ENCODE data around the gene UGP2.

The UGP2 gene

GRCh38 chr2:63853527-63854310, 12.0 kb downstream of the UGP2 start:
- H3K4me3 ChIP-seq (ENCODE audit: low read depth, low read length), result no peak overlapping the region
- peak; percentile 23 for DNase-seq (ENCODE audit: low read depth)
- TF ChIP-seq MYC (IDR thresholded peaks at IDR 0.05; ENCODE audit: low read depth, low read length) (no peak), MAX (IDR thresholded peaks at IDR 0.05; ENCODE audit: low read depth, low read length) (no peak), POLR2A (IDR thresholded peaks at IDR 0.05; ENCODE audit: extremely low read depth, insufficient read length) (no peak)
- TF ChIP-seq, protein P1, sequence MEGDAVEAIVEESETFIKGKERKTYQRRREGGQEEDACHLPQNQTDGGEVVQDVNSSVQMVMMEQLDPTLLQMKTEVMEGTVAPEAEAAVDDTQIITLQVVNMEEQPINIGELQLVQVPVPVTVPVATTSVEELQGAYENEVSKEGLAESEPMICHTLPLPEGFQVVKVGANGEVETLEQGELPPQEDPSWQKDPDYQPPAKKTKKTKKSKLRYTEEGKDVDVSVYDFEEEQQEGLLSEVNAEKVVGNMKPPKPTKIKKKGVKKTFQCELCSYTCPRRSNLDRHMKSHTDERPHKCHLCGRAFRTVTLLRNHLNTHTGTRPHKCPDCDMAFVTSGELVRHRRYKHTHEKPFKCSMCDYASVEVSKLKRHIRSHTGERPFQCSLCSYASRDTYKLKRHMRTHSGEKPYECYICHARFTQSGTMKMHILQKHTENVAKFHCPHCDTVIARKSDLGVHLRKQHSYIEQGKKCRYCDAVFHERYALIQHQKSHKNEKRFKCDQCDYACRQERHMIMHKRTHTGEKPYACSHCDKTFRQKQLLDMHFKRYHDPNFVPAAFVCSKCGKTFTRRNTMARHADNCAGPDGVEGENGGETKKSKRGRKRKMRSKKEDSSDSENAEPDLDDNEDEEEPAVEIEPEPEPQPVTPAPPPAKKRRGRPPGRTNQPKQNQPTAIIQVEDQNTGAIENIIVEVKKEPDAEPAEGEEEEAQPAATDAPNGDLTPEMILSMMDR (IDR thresholded peaks at IDR 0.05; ENCODE audit: low read depth, low read length), result no peak

- no peak for DNase-seq (ENCODE audit: low read depth)
- no peak overlapping the region for H3K4me3 ChIP-seq (ENCODE audit: low read depth, low read length)
- TF ChIP-seq MYC (IDR thresholded peaks at IDR 0.05; ENCODE audit: low read depth, low read length) (no peak), POLR2A (IDR thresholded peaks at IDR 0.05; ENCODE audit: extremely low read depth, insufficient read length) (no peak), MAX (IDR thresholded peaks at IDR 0.05; ENCODE audit: low read depth, low read length) (no peak)
- TF ChIP-seq, protein P1 (IDR thresholded peaks at IDR 0.05; ENCODE audit: low read depth, low read length), result no peak
Observed at GRCh38 chr2:63855418-63856302, 14.0 kb downstream of the UGP2 start.

DNA sequence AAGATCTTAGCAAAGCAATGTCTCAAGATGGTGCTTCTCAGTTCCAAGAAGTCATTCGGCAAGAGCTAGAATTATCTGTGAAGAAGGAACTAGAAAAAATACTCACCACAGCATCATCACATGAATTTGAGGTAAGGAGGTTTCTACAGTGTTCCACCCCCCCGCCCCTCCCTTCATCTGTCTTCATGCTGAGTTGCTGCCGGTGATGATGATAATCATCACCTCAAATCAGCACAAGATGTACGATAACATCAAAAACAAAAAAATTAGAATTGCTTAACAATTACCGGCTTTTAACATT, 14.6 kb downstream of the UGP2 start:
- TF ChIP-seq, protein P1 (IDR thresholded peaks at IDR 0.05; ENCODE audit: low read depth, low read length), result no peak
- TF ChIP-seq MYC (IDR thresholded peaks at IDR 0.05; ENCODE audit: low read depth, low read length) (no peak), MAX (IDR thresholded peaks at IDR 0.05; ENCODE audit: low read depth, low read length) (no peak), POLR2A (IDR thresholded peaks at IDR 0.05; ENCODE audit: extremely low read depth, insufficient read length) (no peak)
- no peak overlapping the region for H3K4me3 ChIP-seq (ENCODE audit: low read depth, low read length)
- DNase-seq (ENCODE audit: low read depth), result no peak

- no peak overlapping the region for H3K4me3 ChIP-seq (ENCODE audit: low read depth, low read length)
- no peak for TF ChIP-seq MYC (IDR thresholded peaks at IDR 0.05; ENCODE audit: low read depth, low read length)
- TF ChIP-seq MAX (IDR thresholded peaks at IDR 0.05; ENCODE audit: low read depth, low read length), result no peak
- TF ChIP-seq, protein P1 (IDR thresholded peaks at IDR 0.05; ENCODE audit: low read depth, low read length), result no peak
- no peak for TF ChIP-seq POLR2A (IDR thresholded peaks at IDR 0.05; ENCODE audit: extremely low read depth, insufficient read length)
- no peak for DNase-seq (ENCODE audit: low read depth)
Observed at GRCh38 chr2:63858291-63858690, 16.6 kb downstream of the UGP2 start.

DNA sequence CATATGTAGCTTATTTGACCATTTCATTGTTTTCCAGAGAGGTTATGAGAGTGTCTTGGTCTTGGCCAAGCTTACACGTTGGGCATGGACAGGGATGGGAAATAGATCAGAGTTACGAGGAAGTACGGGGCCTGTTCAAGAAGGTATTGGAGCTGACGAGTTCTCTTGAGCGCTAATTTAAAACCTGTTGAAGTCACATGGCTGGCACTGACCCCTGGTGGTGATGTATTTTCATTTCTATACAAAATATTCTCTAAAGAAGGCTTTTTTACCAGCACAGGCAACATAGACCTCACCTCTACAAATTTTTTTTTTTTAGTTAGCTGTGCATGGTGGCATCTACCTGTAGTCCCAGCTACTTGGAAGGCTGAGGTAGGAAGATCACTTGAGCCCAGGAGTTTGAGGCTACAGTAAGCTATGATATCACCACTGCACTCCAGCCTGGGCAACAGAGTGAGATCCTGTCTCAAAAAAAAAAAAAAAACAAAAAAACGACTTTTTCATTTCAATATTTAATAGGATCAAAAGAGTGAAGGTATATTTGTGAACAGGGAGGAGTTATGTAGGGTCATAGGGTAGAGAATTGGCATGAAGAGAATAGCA, 19.6 kb downstream of the UGP2 start:
- TF ChIP-seq POLR2A (IDR thresholded peaks at IDR 0.05; ENCODE audit: extremely low read depth, insufficient read length) (no peak), MAX (IDR thresholded peaks at IDR 0.05; ENCODE audit: low read depth, low read length) (peak; percentile 66; the same call in 1 of the 2 replicates), MYC (IDR thresholded peaks at IDR 0.05; ENCODE audit: low read depth, low read length) (0 out of 2 replicates have a peak, but pooled peaks have one; percentile 19)
- TF ChIP-seq, protein P1 (IDR thresholded peaks at IDR 0.05; ENCODE audit: low read depth, low read length), result peak; percentile 26
- DNase-seq (ENCODE audit: low read depth), result peak; percentile 73
- no peak overlapping the region for H3K4me3 ChIP-seq (ENCODE audit: low read depth, low read length)
